MCF 10A (cell line): ENCODE measurements around the gene CACNA1D. TPM values are rescaled to one million over a fixed set of nuclear protein-coding genes. Genes with fewer than 3 reads are reported as not detected.
A peak's percentile ranks its signal among the peaks of the same experiment; 100 is the strongest.

Experiments
- BruUV-seq: library from RNA; stranded (reverse); fragments of 400-500 nt; replicated peaks from 2 replicates; lab custom pipeline; 2021; lab: Mats Ljungman, UMichigan
- CTCF ChIA-PET: fragments of 300-600 bp; sonication (Branson Sonifier 250); formaldehyde crosslinking; extraction: SDS; loops from one replicate; lab custom pipeline; 2021; ENCODE audit warnings: antibody characterized with exemption, inconsistent platforms; lab: Yijun Ruan, JAX
- POLR2A ChIA-PET: fragments of 300-600, 350-650 bp; sonication (Branson Sonifier 250); formaldehyde crosslinking; extraction: SDS; loops from one replicate; lab custom pipeline; 2020; ENCODE audit warnings: antibody characterized with exemption, inconsistent platforms; lab: Yijun Ruan, JAX
- DNase-seq: peaks from one replicate; pipeline ENCODE4 v3.0.0-alpha.2; 2018; ENCODE audit not compliant: unreplicated experiment
- H3K27ac Mint-ChIP-seq: one replicate; pipeline ENCODE4 v1.8.0; 2022; ENCODE audit warnings: mild to moderate bottlenecking, low read depth, mixed read lengths; ENCODE audit not compliant: unreplicated experiment
- H3K27me3 Mint-ChIP-seq: one replicate; pipeline ENCODE4 v1.8.0; 2022; ENCODE audit warnings: mixed read lengths; ENCODE audit not compliant: insufficient read depth, unreplicated experiment
- H3K36me3 Mint-ChIP-seq: one replicate; pipeline ENCODE4 v1.8.0; 2022; ENCODE audit warnings: mild to moderate bottlenecking, moderate library complexity, mixed read lengths; ENCODE audit not compliant: insufficient read depth, unreplicated experiment
- H3K4me1 Mint-ChIP-seq: one replicate; pipeline ENCODE4 v1.8.0; 2022; ENCODE audit warnings: mixed read lengths; ENCODE audit not compliant: insufficient read depth, unreplicated experiment
- H3K4me3 Mint-ChIP-seq: one replicate; pipeline ENCODE4 v1.8.0; 2022; ENCODE audit warnings: mild to moderate bottlenecking, moderate library complexity, mixed read lengths; ENCODE audit not compliant: unreplicated experiment
- H3K9me3 Mint-ChIP-seq: one replicate; pipeline ENCODE4 v1.8.0; 2022; ENCODE audit warnings: mixed read lengths; ENCODE audit not compliant: unreplicated experiment
- intact Hi-C: fragments of 100-400 bp; cut with micrococcal nuclease; formaldehyde crosslinking; loops from 2 replicates; pipeline ENCODE4 v1.14.1; 2022
- total RNA-seq: library from RNA; stranded (reverse); gene quantifications from 2 replicates; pipeline ENCODE4 v1.2.3, GENCODE V29; 2022
- TF ChIP-seq, protein P1 (sequence below): fragments of 200-600 bp; IDR thresholded peaks from one replicate; pipeline ENCODE4 v1.8.0; 2022; ENCODE audit warnings: antibody characterized with exemption, mild to moderate bottlenecking; ENCODE audit not compliant: unreplicated experiment

The CACNA1D gene
- total RNA-seq, 1 experiment from 2014 or later: 0.26 TPM

GRCh38 chr3:53491276-53491675 lies 3.1 kb upstream of the CACNA1D start:
- H3K27ac Mint-ChIP-seq: no peak overlapping the region
- H3K27me3 Mint-ChIP-seq: peaks cover 36% of the 10 kb centered on the region
- CTCF ChIA-PET: no interaction called here
- TF ChIP-seq, protein P1, sequence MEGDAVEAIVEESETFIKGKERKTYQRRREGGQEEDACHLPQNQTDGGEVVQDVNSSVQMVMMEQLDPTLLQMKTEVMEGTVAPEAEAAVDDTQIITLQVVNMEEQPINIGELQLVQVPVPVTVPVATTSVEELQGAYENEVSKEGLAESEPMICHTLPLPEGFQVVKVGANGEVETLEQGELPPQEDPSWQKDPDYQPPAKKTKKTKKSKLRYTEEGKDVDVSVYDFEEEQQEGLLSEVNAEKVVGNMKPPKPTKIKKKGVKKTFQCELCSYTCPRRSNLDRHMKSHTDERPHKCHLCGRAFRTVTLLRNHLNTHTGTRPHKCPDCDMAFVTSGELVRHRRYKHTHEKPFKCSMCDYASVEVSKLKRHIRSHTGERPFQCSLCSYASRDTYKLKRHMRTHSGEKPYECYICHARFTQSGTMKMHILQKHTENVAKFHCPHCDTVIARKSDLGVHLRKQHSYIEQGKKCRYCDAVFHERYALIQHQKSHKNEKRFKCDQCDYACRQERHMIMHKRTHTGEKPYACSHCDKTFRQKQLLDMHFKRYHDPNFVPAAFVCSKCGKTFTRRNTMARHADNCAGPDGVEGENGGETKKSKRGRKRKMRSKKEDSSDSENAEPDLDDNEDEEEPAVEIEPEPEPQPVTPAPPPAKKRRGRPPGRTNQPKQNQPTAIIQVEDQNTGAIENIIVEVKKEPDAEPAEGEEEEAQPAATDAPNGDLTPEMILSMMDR: no peak
- H3K4me3 Mint-ChIP-seq: no peak overlapping the region
- H3K36me3 Mint-ChIP-seq: no peaks in the 10 kb centered on the region
- no peaks in the 10 kb centered on the region for H3K9me3 Mint-ChIP-seq
- no peak for DNase-seq
- intact Hi-C loops: no loop called here
- POLR2A ChIA-PET: no interaction called here
- BruUV-seq: no TSS peak
- no peaks in the 10 kb centered on the region for H3K4me1 Mint-ChIP-seq

DNA sequence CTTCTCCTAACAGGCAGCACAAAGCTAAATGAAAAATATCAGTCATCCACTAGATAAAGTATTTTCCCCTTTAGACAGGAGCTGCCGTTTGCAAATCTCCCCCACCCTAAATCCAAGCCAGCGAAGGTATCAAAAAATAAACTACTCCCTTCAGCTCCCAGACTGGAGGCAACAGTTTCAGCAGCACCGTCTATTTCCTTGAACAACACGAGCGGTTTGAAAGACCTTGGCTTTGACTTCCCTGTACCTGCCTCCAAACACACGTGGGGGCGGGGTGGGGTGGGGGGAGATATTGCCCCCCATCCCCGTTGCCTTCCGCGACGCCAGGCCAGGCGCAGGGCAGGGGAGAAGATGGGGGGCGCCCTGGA lies 832 bp upstream of the CACNA1D start:
- no peak overlapping the region for H3K27ac Mint-ChIP-seq
- no peaks in the 10 kb centered on the region for H3K4me1 Mint-ChIP-seq
- intact Hi-C loops: no loop called here
- H3K27me3 Mint-ChIP-seq: peaks cover 45% of the 10 kb centered on the region
- H3K36me3 Mint-ChIP-seq: no peaks in the 10 kb centered on the region
- peak overlapping the region; percentile 45 for H3K4me3 Mint-ChIP-seq
- CTCF ChIA-PET: interaction anchor here (0.6 kb wide), 1 partner anchor 207 kb away, joined by 3 read pairs; no protein-coding TSS in a partner anchor
- POLR2A ChIA-PET: no interaction called here
- H3K9me3 Mint-ChIP-seq: no peaks in the 10 kb centered on the region
- BruUV-seq: no TSS peak
- DNase-seq: no peak
- TF ChIP-seq, protein P1: no peak

GRCh38 chr3:53495146-53495519 lies 722 bp downstream of the CACNA1D start:
- no peak for DNase-seq
- ChIA-PET POLR2A (interaction anchor here (0.6 kb wide), 1 partner anchor 242 kb away, joined by 3 read pairs; no protein-coding TSS in a partner anchor), CTCF (no interaction called here)
- intact Hi-C loops: no loop called here
- no peaks in the 10 kb centered on the region for H3K36me3 Mint-ChIP-seq
- BruUV-seq: no TSS peak
- H3K27me3 Mint-ChIP-seq: peaks cover 37% of the 10 kb centered on the region
- TF ChIP-seq, protein P1: no peak
- no peaks in the 10 kb centered on the region for H3K4me1 Mint-ChIP-seq
- no peaks in the 10 kb centered on the region for H3K9me3 Mint-ChIP-seq
- peak overlapping the region; percentile 21 for H3K4me3 Mint-ChIP-seq
- no peak overlapping the region for H3K27ac Mint-ChIP-seq

DNA sequence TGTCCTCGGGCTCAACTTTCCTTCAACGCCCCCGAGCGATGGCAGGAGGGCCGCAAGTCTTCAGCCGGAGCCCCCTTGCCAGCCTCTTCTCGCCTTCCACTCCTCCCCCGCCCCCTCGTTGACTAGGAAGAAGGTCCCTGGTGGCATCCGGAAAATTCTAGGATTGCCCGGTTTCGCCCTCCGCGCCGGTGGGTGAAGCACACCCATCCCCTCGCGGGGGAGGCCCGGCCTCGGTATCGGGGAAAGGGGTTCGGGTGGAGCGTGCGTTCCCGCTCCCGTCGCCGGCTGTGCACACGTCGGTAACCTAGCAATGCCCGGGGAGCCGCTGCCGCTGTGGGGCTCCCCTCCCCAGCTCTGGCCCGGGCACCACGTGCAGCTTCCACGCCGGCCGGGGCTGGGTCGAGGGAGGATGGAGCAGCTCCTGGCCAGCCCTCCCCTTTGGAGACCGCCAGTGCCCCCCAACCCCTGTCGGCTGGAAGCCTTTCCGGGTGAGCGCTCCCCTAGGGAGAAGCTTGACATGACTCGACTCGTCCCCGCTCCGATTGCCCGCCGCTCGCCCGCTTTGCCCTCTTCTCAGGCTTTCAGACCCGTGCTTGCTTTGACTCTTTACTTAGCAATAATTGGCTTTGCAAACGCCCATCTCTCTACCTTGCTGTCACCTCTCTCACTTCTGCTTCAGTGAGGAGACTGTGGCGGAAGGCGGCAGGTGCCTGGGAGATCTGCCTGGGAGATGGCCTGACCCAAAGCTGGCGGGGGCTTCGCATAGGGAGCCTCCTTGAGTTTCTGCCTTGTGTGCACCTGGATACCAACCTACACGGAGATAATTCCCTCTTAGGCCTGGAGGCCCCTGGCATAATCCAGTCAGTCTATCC lies 1.3 kb downstream of the CACNA1D start:
- CTCF ChIA-PET: no interaction called here
- TF ChIP-seq, protein P1: no peak
- BruUV-seq: no TSS peak

More for the DNA sequence above, 1.3 kb downstream of the CACNA1D start:
- no peaks in the 10 kb centered on the region for H3K4me1 Mint-ChIP-seq
- DNase-seq: no peak
- H3K27ac Mint-ChIP-seq: no peak overlapping the region
- H3K27me3 Mint-ChIP-seq: peaks cover 30% of the 10 kb centered on the region
- intact Hi-C loops: no loop called here
- no peaks in the 10 kb centered on the region for H3K36me3 Mint-ChIP-seq
- H3K4me3 Mint-ChIP-seq: peak overlapping the region; percentile 45
- POLR2A ChIA-PET: no interaction called here
- no peaks in the 10 kb centered on the region for H3K9me3 Mint-ChIP-seq
